HCT116 (cell line): ENCODE results near the gene GPR107.
A peak's percentile ranks its signal among the peaks of the same experiment; 100 is the strongest.

ENCODE experiments used
- TF ChIP-seq, protein P1 (sequence below), 3 experiments: fragments of 200-600 bp in 1 of 3; sonication (generic) in 1 of 3; IDR thresholded peaks in 2 of 3; conservative IDR thresholded peaks in 1 of 3; 2 replicates each; pipeline ENCODE4 v1.5.1; 2012 to 2017; ENCODE audit warnings: low read depth in 2 of 3, low read length in 2 of 3, antibody characterized with exemption in 1 of 3, borderline replicate concordance in 1 of 3, control low read depth in 1 of 3, mild to moderate bottlenecking in 1 of 3, mixed read lengths in 1 of 3, mixed run types in 1 of 3, moderate library complexity in 1 of 3; ENCODE audit not compliant: insufficient read depth in 1 of 3
- TF ChIP-seq, protein P2 (sequence below): IDR thresholded peaks from 2 replicates; pipeline ENCODE4 v1.6.1; 2012

DNA sequence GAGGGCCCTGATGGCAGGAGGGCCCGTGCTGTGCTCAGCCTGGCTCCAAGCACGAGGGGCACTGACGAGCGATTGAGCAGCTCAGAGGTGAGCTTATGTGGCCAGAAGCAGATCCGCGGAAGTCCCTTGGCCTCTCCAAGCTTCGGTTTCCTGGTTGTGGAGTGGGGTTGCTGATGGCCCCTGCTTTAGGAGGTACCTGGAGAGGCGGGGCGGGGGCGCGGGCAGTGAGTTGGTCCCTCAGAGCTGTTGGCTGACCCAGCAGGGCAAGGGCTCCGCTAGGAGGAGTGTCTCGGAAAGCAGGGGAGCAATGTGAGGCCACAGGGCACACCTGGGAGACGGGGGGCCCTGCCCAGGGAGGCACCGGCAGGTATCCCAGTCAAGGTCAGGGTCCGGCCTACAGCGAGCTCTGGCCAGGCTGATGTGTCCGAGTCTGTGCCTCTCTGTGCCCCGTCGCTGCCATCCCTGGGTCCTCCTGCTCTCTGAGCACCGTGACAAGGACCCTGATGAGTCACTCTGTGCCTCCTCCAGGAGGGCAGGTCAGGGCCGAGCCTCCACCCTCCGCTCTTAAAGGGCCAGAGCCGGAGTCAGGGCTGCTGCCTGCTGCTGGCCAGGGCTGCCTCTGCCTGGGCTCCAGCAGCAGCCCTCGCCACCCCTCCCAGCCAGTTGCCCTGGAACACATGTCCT, 133.3 kb downstream of the GPR107 start:
- TF ChIP-seq, protein P1, sequence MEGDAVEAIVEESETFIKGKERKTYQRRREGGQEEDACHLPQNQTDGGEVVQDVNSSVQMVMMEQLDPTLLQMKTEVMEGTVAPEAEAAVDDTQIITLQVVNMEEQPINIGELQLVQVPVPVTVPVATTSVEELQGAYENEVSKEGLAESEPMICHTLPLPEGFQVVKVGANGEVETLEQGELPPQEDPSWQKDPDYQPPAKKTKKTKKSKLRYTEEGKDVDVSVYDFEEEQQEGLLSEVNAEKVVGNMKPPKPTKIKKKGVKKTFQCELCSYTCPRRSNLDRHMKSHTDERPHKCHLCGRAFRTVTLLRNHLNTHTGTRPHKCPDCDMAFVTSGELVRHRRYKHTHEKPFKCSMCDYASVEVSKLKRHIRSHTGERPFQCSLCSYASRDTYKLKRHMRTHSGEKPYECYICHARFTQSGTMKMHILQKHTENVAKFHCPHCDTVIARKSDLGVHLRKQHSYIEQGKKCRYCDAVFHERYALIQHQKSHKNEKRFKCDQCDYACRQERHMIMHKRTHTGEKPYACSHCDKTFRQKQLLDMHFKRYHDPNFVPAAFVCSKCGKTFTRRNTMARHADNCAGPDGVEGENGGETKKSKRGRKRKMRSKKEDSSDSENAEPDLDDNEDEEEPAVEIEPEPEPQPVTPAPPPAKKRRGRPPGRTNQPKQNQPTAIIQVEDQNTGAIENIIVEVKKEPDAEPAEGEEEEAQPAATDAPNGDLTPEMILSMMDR (IDR thresholded peaks at IDR 0.05 in 2 of 3, conservative IDR thresholded peaks at IDR 0.05 in 1 of 3; ENCODE audit: borderline replicate concordance in 1 of 3, insufficient read depth in 1 of 3, low read depth in 2 of 3, low read length in 2 of 3): no peak; a peak in 1 of 6 replicates
- TF ChIP-seq, protein P2, sequence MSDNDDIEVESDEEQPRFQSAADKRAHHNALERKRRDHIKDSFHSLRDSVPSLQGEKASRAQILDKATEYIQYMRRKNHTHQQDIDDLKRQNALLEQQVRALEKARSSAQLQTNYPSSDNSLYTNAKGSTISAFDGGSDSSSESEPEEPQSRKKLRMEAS: peak; percentile 68; the same call in 1 of the 2 replicates
